ENCODE data around the gene NUDC.

DNA sequence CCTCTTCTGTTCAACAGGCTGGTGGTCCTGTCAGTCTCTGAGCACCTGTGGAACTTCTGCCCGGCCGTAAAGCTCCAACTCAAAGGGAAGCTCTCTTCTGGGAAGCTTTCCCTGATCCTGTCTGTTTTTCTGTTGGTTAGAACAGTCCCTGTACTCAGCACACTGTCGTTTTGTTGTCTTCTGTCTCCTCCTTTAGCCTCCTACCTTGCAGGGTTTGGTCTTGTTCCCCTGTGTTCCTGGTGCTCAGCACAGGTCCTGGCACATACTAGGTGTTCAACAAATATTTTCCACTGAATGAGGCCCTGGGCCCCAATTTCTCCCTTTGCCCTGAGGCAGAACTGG lies 39.1 kb downstream of the NUDC start:
- TF ChIP-seq CTCF (IDR thresholded peaks at IDR 0.05) (no peak), POLR2A (IDR thresholded peaks at IDR 0.05) (no peak), POLR2AphosphoS5 (IDR thresholded peaks at IDR 0.05) (no peak), EP300 (IDR thresholded peaks at IDR 0.05) (no peak)
